Cardiac septum (tissue), 1 donor: Measurements from ENCODE around the gene NEBL. TPM values are rescaled to one million over a fixed set of nuclear protein-coding genes. Genes with fewer than 3 reads are reported as not detected.
"Not testable (repeated sequence)": the region's sequence is repeated elsewhere in the genome, so short reads cannot be mapped to it uniquely, and the experiment has no call there.

ENCODE experiments used
- DNase-seq: peaks from one replicate; pipeline ENCODE4 v3.0.0-alpha.2; 2020; ENCODE audit warnings: low spot score
- intact Hi-C: fragments of 100-400 bp; cut with DNase I; formaldehyde crosslinking; loops from one replicate; pipeline ENCODE4 v1.14.0; 2022
- long read RNA-seq: library from polyadenylated mRNA; unstranded; transcript quantifications from one replicate; pipeline ENCODE4 v2.0.0, GENCODE V29; 2021
- total RNA-seq: library from RNA; stranded (reverse); fragmentation: NEBNext Ultra II Directional; extraction: Animal tissue kit (Norgen Biotek cat#: 25700); gene quantifications from one replicate; pipeline ENCODE4 v1.2.1, GENCODE V29; 2021
- donor health status: DM: no; HTN: no; CAD: no.

Gene NEBL, protein sequence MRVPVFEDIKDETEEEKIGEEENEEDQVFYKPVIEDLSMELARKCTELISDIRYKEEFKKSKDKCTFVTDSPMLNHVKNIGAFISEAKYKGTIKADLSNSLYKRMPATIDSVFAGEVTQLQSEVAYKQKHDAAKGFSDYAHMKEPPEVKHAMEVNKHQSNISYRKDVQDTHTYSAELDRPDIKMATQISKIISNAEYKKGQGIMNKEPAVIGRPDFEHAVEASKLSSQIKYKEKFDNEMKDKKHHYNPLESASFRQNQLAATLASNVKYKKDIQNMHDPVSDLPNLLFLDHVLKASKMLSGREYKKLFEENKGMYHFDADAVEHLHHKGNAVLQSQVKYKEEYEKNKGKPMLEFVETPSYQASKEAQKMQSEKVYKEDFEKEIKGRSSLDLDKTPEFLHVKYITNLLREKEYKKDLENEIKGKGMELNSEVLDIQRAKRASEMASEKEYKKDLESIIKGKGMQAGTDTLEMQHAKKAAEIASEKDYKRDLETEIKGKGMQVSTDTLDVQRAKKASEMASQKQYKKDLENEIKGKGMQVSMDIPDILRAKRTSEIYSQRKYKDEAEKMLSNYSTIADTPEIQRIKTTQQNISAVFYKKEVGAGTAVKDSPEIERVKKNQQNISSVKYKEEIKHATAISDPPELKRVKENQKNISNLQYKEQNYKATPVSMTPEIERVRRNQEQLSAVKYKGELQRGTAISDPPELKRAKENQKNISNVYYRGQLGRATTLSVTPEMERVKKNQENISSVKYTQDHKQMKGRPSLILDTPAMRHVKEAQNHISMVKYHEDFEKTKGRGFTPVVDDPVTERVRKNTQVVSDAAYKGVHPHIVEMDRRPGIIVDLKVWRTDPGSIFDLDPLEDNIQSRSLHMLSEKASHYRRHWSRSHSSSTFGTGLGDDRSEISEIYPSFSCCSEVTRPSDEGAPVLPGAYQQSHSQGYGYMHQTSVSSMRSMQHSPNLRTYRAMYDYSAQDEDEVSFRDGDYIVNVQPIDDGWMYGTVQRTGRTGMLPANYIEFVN
- total RNA-seq: 597 TPM
- long read RNA-seq, full-length matches to known transcripts: 15 of 287 reads
- long read RNA-seq, partial matches to known transcripts: 89 of 287 reads
- long read RNA-seq, other reads (novel, unspliced or antisense): 183 of 287 reads

- no peak for DNase-seq
- intact Hi-C loops: loop anchor here (5.0 to 10.0 kb wide), 2 partner anchors 175 to 628 kb away; partner anchors contain the start of gene SKIDA1
Measured at GRCh38 chr10:20897146-20897825, at the start of gene NEBL. Gene NEBL, minus strand, starts transcription at chr10:20897311. Its CDS starts 106 bp downstream, at chr10:20897205.

DNA sequence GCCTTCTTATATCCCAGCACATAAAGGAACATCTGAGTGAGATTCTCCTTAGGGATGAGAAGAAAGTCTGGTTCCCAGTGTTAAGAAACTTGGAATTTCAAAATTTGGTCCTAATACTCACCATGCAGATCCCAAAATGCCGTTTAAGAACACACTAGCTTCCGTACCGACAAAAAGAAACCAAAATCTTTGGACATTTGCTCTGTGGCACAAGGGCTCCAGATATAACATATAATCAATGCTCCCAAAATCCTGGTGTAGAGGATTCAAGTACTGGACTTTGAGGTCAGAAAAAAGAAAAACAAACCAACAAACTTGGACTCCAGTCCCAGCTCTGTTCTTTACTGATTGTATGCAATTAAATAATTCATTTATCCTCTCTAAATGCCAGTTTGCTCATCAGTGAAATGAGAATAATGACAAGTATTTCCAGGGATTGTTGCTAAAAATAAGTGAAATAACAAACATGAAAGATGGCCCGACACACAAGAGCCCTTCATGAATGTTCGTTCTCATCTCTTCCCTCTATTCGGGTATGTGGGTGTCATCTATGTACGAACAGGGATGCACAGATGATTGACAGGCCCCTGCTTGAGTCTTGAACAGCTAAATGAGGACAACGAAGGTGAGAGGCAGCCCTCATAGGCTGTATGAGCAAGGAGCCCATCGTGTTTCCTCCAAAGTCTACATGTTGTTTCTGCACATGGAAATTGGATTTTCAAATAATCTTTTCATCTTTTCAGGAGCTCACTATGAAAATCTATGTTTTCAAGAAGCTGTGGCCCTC is 48.6 kb upstream of the NEBL start:
- intact Hi-C loops: no loop called here
- no peak for DNase-seq

GRCh38 chr10:20944789-20945502 is 47.8 kb upstream of the NEBL start:
- intact Hi-C loops: no loop called here
- DNase-seq: no peak

GRCh38 chr10:20939414-20939813 is 42.3 kb upstream of the NEBL start:
- DNase-seq, intact Hi-C loops: not testable (repeated sequence)

GRCh38 chr10:20936396-20936795 is 39.3 kb upstream of the NEBL start:
- intact Hi-C loops: no loop called here
- no peak for DNase-seq

GRCh38 chr10:20935931-20936330 is 38.8 kb upstream of the NEBL start:
- intact Hi-C loops: no loop called here
- DNase-seq: no peak

- intact Hi-C loops: no loop called here
- DNase-seq: no peak
Measured at GRCh38 chr10:20935301-20935700, 38.2 kb upstream of the NEBL start.

DNA sequence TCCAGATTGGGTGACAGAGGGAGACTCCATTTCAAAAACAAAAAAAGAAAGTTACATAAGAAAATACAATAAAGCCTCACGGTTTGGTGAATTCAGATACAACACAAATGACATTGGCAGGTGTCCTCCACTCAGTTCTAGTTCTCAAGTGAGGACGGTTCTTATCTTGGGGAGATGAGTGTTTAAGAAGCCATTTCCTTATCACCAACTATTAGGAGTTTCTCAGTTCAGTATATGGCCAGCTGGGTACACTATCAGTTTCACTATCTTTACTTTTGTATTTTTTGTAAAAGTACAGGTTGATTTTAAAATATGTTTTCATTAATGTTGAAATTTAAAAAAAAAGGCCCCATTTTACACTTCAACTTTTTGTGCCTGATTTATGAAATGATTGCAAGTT is 36.6 kb upstream of the NEBL start:
- intact Hi-C loops: no loop called here

DNA sequence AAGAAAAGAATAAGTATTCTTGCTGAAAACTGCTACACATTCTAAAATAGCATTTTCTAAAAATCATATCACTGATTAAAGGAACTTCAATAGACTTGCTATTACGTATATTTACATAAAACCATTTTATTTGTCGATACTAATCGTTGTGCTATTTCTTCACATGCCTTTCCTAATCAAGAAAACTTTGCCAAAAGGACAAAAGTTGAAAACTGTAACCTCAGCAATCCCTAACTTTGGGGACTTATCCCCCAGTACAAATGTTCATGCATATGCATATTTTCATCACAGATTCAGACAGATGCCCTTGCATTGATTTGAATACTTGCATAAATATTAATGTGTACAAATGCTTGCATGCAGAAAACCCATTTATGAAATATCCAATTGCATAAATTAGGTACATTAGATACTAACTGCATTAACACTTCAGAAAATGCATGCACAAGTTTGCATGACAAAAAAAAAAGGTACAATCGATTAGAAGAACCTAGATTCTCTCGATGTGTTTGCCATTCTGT is 35.6 kb upstream of the NEBL start:
- DNase-seq: no peak
- intact Hi-C loops: no loop called here

More for the DNA sequence above, 36.6 kb upstream of the NEBL start:
- DNase-seq: no peak

GRCh38 chr10:20931156-20931795 is 34.2 kb upstream of the NEBL start:
- intact Hi-C loops: no loop called here
- DNase-seq: no peak

GRCh38 chr10:20927456-20927855 is 30.3 kb upstream of the NEBL start:
- no peak for DNase-seq
- intact Hi-C loops: no loop called here

GRCh38 chr10:20922451-20922850 is 25.3 kb upstream of the NEBL start:
- no peak for DNase-seq
- intact Hi-C loops: no loop called here

DNA sequence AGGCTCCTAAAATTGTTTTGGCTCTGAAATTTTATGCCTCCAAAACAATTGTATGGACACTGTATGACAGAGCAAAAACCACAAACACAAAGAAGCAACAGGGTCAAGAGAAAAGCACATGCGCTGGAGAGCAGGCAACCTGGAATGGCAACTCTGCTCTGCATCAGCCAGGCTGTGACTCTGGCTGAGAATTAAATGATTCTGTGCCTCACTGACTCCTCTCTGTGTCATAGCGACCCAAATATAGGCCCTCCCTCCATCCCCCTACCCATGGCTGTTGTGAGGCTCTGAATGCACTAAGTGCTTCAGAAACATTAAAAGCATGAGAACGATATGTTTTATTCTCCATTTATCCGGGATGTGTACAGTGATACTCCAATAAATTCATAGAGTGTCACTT is 24.9 kb upstream of the NEBL start:
- intact Hi-C loops: no loop called here
- no peak for DNase-seq

DNA sequence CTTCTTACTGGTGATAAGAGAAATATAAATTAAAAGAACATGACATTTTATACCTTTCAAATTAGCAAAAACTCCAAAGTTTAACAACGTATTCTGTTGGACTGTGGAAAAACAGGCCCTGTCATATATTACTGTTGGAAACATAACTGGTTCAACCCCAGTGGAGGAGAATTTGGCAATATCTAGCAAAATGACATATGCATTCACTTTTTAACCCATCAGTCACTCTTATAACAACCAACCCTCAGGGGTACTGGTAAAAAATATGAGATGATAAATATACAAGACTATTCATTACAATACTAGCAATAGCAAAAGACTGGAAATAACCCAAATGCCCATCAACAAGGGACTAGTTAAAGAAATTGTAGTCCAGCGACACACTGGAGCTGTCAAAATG is 22.9 kb upstream of the NEBL start:
- DNase-seq: no peak
- intact Hi-C loops: no loop called here

DNA sequence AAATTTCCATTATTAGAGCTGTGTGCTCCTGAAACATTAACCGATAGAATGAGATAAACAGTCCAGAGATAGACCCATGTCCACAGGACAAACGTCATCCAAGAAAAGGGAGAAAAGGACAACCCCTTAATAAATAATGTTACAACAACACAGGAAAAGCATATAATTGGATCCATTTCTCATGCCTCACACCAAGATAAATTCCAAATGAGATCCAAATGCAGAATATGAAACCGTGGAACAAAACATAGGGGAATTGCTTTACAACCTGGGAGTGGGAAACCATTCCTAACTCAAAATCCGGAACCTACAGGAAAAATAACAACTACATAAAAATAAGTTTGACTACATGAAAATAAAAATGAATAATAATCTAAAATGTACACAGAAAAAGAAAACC is 22.4 kb upstream of the NEBL start:
- intact Hi-C loops: no loop called here
- DNase-seq: no peak

DNA sequence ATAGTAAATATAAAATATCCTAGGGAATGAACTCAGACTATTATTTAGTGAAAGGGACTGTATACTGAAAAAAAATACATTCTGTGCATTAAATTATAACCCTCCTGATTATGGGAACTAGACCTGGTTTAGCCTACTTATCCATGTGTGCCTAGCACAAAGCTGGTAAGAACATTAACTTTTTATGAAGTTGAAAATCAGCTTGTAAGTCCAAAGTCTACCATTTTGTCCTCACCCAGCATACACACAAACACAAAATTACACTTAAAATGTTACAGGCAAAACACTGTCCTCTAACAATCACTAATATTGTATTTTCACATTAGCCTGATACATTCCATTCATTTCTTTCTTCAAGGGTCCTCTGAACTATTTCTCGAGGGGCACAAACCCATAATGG is 19.9 kb upstream of the NEBL start:
- DNase-seq: no peak
- intact Hi-C loops: no loop called here

DNA sequence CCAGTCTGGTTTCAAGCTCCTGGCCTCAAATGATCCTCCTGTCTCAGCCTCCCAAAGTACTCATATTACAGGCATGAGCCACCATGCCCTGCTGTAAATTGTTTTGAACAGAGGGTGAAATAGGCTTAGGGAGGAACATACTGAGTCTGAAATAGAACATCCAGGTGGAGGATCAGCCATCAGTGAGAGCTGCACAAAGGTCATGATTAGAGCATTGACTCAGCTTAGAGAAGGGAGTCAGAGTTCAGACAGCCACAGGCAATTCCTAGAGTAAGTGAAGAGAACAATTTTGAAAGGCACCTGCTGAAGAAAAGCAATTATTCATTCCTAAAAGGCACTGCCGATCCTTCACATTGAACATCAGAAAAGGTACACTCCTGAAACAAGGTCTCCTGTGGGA is 15.9 kb upstream of the NEBL start:
- intact Hi-C loops: no loop called here
- DNase-seq: no peak

- intact Hi-C loops: no loop called here
- DNase-seq: no peak
Measured at GRCh38 chr10:20911626-20912025, 14.5 kb upstream of the NEBL start.
